CD4-positive, CD25-positive, alpha-beta regulatory T cell (primary cell): ENCODE results near the gene NUMB. TPM values are rescaled to one million over a fixed set of nuclear protein-coding genes. Genes with fewer than 3 reads are reported as not detected.

Experiments used
- ATAC-seq, 2 donors: fragments of 150-1000 bp; cut with Tn5 transposase; one replicate each; pipeline ENCODE4 v1.10.0; 2021; ENCODE audit warnings: low read depth in 2 of 2, moderate number of reproducible peaks in 2 of 2, moderate library complexity in 1 of 2
- DNase-seq, 3 donors: peaks; one replicate each; pipeline versions ENCODE4 v3.0.0 to v3.0.0-alpha.2; 2012 to 2022; ENCODE audit warnings: mixed read lengths in 1 of 3
- H3K27ac ChIP-seq: one replicate; pipeline ENCODE4 v1.7.0; 2013; ENCODE audit warnings: mild to moderate bottlenecking, low read length; ENCODE audit not compliant: insufficient read depth, poor library complexity, severe bottlenecking
- H3K27me3 ChIP-seq: one replicate; pipeline ENCODE4 v1.7.0; 2013; ENCODE audit warnings: low read length; ENCODE audit not compliant: control insufficient read depth, insufficient read depth
- H3K36me3 ChIP-seq: one replicate; pipeline ENCODE4 v1.7.0; 2013; ENCODE audit warnings: mild to moderate bottlenecking, low read length, moderate library complexity; ENCODE audit not compliant: control insufficient read depth, insufficient read depth
- H3K4me1 ChIP-seq: 2 replicates; pipeline ENCODE4 v1.7.0; 2013; ENCODE audit warnings: mild to moderate bottlenecking, low read length; ENCODE audit not compliant: insufficient read depth, control insufficient read depth, poor library complexity, severe bottlenecking
- H3K4me3 ChIP-seq: one replicate; pipeline ENCODE4 v1.7.0; 2013; ENCODE audit warnings: low read depth, mild to moderate bottlenecking, low read length, moderate library complexity
- H3K9me3 ChIP-seq, 2 experiments: 1 replicate in 1 of 2; 2 replicates in 1 of 2; pipeline ENCODE4 v1.7.0; 2013; ENCODE audit warnings: low read length in 2 of 2, mild to moderate bottlenecking in 1 of 2, moderate library complexity in 1 of 2; ENCODE audit not compliant: control insufficient read depth in 2 of 2
- H3K27ac Mint-ChIP-seq, 3 donors: one replicate each; pipeline ENCODE4 v1.8.0; 2020 to 2022; ENCODE audit warnings: mild to moderate bottlenecking in 3 of 3, mixed read lengths in 3 of 3, moderate library complexity in 2 of 3
- H3K27me3 Mint-ChIP-seq: one replicate; pipeline ENCODE4 v1.8.0; 2022; ENCODE audit warnings: mild to moderate bottlenecking, mixed read lengths
- H3K36me3 Mint-ChIP-seq: one replicate; pipeline ENCODE4 v1.8.0; 2020; ENCODE audit warnings: mixed read lengths
- H3K4me1 Mint-ChIP-seq, 4 donors: one replicate each; pipeline ENCODE4 v1.8.0; 2020 to 2022; ENCODE audit warnings: mixed read lengths in 4 of 4, mild to moderate bottlenecking in 1 of 4
- H3K4me3 Mint-ChIP-seq, 4 donors: one replicate each; pipeline ENCODE4 v1.8.0; 2020 to 2022; ENCODE audit warnings: mild to moderate bottlenecking in 4 of 4, mixed read lengths in 4 of 4, moderate library complexity in 3 of 4
- H3K9me3 Mint-ChIP-seq, 7 donors: one replicate each; pipeline ENCODE4 v1.8.0; 2020 to 2022; ENCODE audit warnings: mixed read lengths in 7 of 7, mild to moderate bottlenecking in 3 of 7, moderate library complexity in 2 of 7
- polyA plus RNA-seq, 4 donors: library from polyadenylated mRNA; unstranded; fragments of 300-500 nt; fragmentation: Illumina TruSeq; gene quantifications; one replicate each; pipeline ENCODE4 v1.2.3, GENCODE V29; 2021
- total RNA-seq: library from RNA; stranded (reverse); gene quantifications from one replicate; pipeline ENCODE4 v1.2.3, GENCODE V29; 2022

The NUMB gene
- total and polyA plus RNA-seq, 5 donors from 2014 or later: 28.8 to 53.2 (median 32.9) TPM

DNA sequence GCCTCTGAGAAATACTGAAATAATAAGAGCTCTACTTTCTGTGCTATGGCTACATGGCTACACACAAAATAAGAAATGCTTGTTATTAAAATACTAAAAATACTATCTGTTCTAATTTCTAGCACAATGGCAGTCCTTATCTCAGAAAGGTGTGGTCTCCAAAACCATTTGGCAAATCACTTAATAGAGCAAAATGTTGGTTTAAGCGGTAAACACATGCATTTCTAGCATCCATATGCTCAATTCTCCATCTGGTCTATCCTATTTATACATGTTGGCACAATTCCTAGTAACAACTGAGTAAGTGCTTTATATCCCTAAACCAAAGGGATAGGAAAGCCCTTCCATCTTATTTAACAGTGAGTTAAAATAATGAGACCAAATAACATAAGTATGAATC, 114.0 kb downstream of the NUMB start:
- Histone ChIP-seq H3K27ac (no peak overlapping the region), H3K27me3 (no peaks in the 10 kb centered on the region), H3K36me3 (no peaks in the 10 kb centered on the region), H3K4me1 (no peaks in the 10 kb centered on the region), H3K9me3 (no peaks in the 10 kb centered on the region), H3K4me3 (no peak overlapping the region)
- no peak overlapping the region for H3K4me3 Mint-ChIP-seq
- no peak overlapping the region for H3K27ac Mint-ChIP-seq
- peaks cover 6% of the 10 kb centered on the region for H3K36me3 Mint-ChIP-seq
- H3K27me3 Mint-ChIP-seq: no peaks in the 10 kb centered on the region
- peaks cover 2 to 14% (median 8%) of the 10 kb centered on the region in 4 donors for H3K4me1 Mint-ChIP-seq
- no peaks in the 10 kb centered on the region for H3K9me3 Mint-ChIP-seq
- DNase-seq (no peak), ATAC-seq (no peak)

DNA sequence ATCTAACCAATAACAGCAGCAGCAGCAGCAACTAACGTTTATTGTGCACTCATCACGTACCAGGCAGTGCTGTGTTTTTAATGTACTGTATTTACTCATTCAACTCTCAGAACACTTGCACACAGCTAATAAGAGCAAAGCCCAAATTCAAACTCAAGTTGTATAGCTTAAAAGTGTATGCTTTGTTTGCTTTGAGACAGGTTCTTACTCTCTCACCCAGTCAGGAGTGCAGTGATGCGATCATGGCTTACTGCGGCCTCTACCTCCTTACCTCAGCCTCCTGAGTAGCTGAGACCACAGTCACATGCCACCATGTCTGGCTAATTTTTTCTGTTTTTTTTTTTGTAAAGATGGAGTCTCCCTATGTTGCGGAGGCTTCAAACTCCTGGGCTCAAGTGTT, 115.7 kb downstream of the NUMB start:
- no peak overlapping the region for H3K4me3 ChIP-seq
- Mint-ChIP-seq H3K4me3 (no peak overlapping the region), H3K9me3 (no peaks in the 10 kb centered on the region), H3K27me3 (no peaks in the 10 kb centered on the region), H3K4me1 (peaks cover 5 to 20% (median 11%) of the 10 kb centered on the region in 4 donors), H3K27ac (no peak overlapping the region), H3K36me3 (peaks cover 8% of the 10 kb centered on the region)
- ATAC-seq (no peak), DNase-seq (no peak)
- no peak overlapping the region for H3K27ac ChIP-seq
- H3K36me3 ChIP-seq: no peaks in the 10 kb centered on the region
- H3K4me1 ChIP-seq: no peaks in the 10 kb centered on the region
- no peaks in the 10 kb centered on the region for H3K27me3 ChIP-seq
- no peaks in the 10 kb centered on the region for H3K9me3 ChIP-seq

DNA sequence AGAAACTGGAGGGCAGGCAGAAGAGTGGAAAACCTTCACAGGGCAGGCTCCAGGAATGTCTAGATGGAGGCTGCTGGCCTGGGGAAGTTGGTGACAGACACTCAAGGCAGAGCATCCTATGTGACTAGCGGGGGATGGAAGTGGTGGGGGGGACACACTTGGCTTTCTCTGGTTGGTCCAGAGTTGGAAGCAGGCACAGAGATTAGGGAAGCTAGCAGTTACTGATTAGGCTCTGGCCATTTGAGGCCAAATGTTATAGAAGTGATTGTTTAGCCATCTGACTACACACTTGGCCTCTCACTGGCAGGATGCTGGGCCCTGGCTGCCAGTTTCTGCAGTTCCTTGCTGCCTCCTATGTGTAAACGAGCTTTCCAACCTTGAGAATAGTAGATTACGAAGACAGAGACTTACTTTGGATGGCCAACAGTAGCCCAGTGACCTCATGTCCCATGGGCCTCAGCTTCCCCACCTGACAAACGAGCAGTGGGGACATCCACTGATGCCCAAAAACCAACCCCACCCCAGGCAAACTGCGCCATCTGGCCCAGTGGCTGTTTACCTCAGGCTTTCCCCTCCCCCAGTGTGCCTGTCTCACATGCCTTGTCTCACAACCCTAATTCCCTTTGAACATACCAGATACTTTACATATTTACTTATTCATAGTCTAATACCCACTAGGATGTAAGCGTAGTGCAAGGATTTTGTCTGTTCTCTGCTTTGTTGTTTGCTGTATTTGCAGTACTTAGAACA, 118.3 kb downstream of the NUMB start:
- ATAC-seq (no peak), DNase-seq (no peak)
- no peaks in the 10 kb centered on the region for H3K27me3 ChIP-seq
- H3K36me3 Mint-ChIP-seq: peaks cover 5% of the 10 kb centered on the region
- no peaks in the 10 kb centered on the region for H3K36me3 ChIP-seq
- H3K9me3 Mint-ChIP-seq: no peaks in the 10 kb centered on the region
- H3K4me1 ChIP-seq: no peaks in the 10 kb centered on the region
- H3K4me3 ChIP-seq: no peak overlapping the region
- H3K4me1 Mint-ChIP-seq: peaks cover 5 to 16% (median 14%) of the 10 kb centered on the region in 4 donors
- no peak overlapping the region for H3K4me3 Mint-ChIP-seq
- no peak overlapping the region for H3K27ac Mint-ChIP-seq
- H3K27me3 Mint-ChIP-seq: no peaks in the 10 kb centered on the region
- H3K27ac ChIP-seq: no peak overlapping the region
- H3K9me3 ChIP-seq: no peaks in the 10 kb centered on the region

DNA sequence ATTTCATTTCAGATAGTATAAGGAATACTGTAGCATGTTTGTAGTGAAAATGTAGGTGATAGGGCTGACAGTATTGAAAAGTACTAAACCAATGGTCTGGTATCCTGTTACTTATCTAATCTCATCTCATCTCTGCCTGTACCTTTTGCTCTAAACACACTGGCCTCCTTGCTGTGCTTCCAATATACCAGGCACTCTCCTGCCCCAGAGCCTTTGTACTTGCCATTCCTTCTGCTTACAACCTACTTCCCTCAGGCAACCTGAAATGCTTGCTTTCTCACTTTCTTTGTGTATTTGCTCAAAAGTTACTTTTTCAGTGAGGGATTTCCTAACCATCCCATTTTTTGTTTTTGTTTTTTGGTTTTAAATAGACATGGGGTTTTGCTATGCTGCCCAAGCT, 119.1 kb downstream of the NUMB start:
- Histone ChIP-seq H3K4me3 (no peak overlapping the region), H3K9me3 (no peaks in the 10 kb centered on the region), H3K4me1 (no peaks in the 10 kb centered on the region), H3K36me3 (no peaks in the 10 kb centered on the region), H3K27ac (no peak overlapping the region), H3K27me3 (no peaks in the 10 kb centered on the region)
- Mint-ChIP-seq H3K4me3 (no peak overlapping the region), H3K27ac (no peak overlapping the region), H3K9me3 (no peaks in the 10 kb centered on the region), H3K27me3 (no peaks in the 10 kb centered on the region), H3K36me3 (peaks cover 6% of the 10 kb centered on the region), H3K4me1 (peaks cover 5 to 16% (median 14%) of the 10 kb centered on the region in 4 donors)
- ATAC-seq (no peak), DNase-seq (no peak)

DNA sequence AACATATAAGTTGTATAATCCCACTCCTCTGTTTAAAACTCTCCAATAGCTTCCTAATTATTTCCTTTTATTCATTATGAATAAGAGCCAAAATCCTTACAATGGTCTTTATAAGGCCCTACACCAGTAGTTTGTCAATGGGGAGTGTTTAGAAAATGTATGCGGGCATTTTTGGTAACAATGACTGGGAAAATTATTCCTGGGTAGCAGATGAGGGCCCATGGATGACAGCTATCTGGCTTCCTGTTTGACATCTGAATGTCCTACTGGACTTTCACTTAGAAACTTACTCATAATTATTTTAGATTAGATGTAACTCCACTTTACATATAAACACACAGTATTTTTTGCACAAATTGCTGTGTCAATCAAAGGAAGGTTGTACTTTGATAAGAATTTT, 119.8 kb downstream of the NUMB start:
- Histone ChIP-seq H3K27me3 (no peaks in the 10 kb centered on the region), H3K4me3 (no peak overlapping the region), H3K36me3 (no peaks in the 10 kb centered on the region), H3K9me3 (no peaks in the 10 kb centered on the region), H3K27ac (no peak overlapping the region), H3K4me1 (no peaks in the 10 kb centered on the region)
- Mint-ChIP-seq H3K9me3 (no peaks in the 10 kb centered on the region), H3K4me1 (peaks cover 5 to 18% (median 14%) of the 10 kb centered on the region in 4 donors), H3K36me3 (peaks cover 9% of the 10 kb centered on the region), H3K27me3 (no peaks in the 10 kb centered on the region), H3K4me3 (no peak overlapping the region), H3K27ac (peak overlapping the region in 1 of 3 donors; percentile 71)
- DNase-seq (no peak), ATAC-seq (no peak)

DNA sequence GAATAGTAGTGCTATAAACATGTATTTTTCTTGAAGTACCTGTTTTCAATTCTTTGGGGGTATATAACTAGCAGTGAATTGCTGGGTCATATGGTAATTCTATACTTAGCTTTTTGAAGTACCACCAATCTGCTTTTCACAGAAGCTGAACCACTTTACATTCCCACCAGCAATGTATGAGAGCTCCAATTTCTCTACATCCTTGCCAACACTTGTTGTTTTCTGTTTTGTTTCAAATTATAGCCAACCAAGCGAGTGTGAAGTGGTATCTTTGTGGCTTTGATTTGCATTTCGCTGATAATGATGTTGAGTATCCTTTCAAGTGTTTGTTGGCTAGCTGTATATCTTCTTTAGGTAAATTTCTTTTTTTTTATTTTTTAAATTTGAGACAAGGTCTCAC, 125.3 kb downstream of the NUMB start:
- Histone ChIP-seq H3K36me3 (no peaks in the 10 kb centered on the region), H3K4me1 (no peaks in the 10 kb centered on the region), H3K4me3 (no peak overlapping the region), H3K9me3 (no peaks in the 10 kb centered on the region), H3K27me3 (no peaks in the 10 kb centered on the region), H3K27ac (no peak overlapping the region)
- no peak overlapping the region for H3K4me3 Mint-ChIP-seq
- DNase-seq: no peak
- H3K4me1 Mint-ChIP-seq: peaks cover 0 to 18% (median 12%) of the 10 kb centered on the region in 4 donors
- no peaks in the 10 kb centered on the region for H3K27me3 Mint-ChIP-seq
- no peaks in the 10 kb centered on the region for H3K9me3 Mint-ChIP-seq
- no peak for ATAC-seq
- no peak overlapping the region for H3K27ac Mint-ChIP-seq
- H3K36me3 Mint-ChIP-seq: peaks cover 13% of the 10 kb centered on the region

DNA sequence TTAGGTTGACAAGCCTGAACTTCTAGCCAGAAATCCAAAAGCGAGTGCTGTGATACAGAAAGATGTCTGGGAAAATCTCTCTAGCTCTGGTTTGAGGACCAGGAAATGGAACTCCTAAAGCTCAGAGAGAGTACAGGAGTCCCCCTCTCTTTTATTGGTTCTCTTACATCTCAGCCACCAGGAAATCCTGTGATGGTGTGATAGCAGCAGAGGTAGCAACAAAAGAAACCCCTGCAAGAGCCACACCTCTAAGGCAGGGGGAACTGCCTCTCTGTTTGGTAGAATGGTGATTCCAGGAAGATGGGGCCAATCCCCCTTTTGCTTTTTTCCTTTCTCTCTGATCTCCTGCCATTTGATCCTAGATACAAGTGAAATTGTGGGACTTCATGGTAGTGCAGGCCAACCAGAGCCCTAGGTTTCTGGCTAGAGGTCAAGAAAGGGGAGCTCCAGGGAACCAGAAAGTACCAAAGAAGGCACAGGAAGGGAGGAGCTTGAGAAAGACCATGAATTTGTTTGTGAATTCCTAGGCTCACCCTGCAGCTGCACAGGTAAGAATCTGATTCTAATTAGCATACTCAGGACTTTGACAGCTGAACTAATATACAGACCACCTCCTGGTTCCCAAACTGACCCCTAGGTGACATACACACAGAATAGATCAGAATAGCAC, 132.6 kb downstream of the NUMB start:
- Mint-ChIP-seq H3K36me3 (peaks cover 6% of the 10 kb centered on the region), H3K27me3 (no peaks in the 10 kb centered on the region), H3K4me3 (peak overlapping the region; percentile 45 to 85 (median 56)), H3K9me3 (peaks cover 0 to 1% (median 0%) of the 10 kb centered on the region in 7 donors), H3K27ac (peak overlapping the region in 2 of 3 donors; percentile 71 to 87), H3K4me1 (peaks cover 15 to 49% (median 41%) of the 10 kb centered on the region in 4 donors)
- H3K9me3 ChIP-seq: no peaks in the 10 kb centered on the region
- H3K4me3 ChIP-seq: peak overlapping the region; percentile 28
- no peaks in the 10 kb centered on the region for H3K27me3 ChIP-seq
- H3K4me1 ChIP-seq: peaks cover 18% of the 10 kb centered on the region
- H3K27ac ChIP-seq: no peak overlapping the region
- no peaks in the 10 kb centered on the region for H3K36me3 ChIP-seq
- ATAC-seq (peak; percentile 85 to 89), DNase-seq (peak in 2 of 3 donors; percentile 5 to 72)
